Skeletal muscle tissue (tissue), 4 donors: ENCODE measurements around the gene TNNT3. TPM values are rescaled to one million over a fixed set of nuclear protein-coding genes. Genes with fewer than 3 reads are reported as not detected.
"Not testable (repeated sequence)": the region's sequence is repeated elsewhere in the genome, so short reads cannot be mapped to it uniquely, and the experiment has no call there.

Experiments
- H3K27ac ChIP-seq: one replicate; pipeline ENCODE4 v1.7.0; 2013; ENCODE audit warnings: mild to moderate bottlenecking, low read depth, low read length, inconsistent platforms
- H3K27me3 ChIP-seq, 3 donors: one replicate each; pipeline ENCODE4 v1.7.0; 2013; ENCODE audit warnings: low read length in 3 of 3; ENCODE audit not compliant: control insufficient read depth in 3 of 3, insufficient read depth in 3 of 3
- H3K36me3 ChIP-seq, 3 donors: one replicate each; pipeline ENCODE4 v1.7.0; 2013; ENCODE audit warnings: low read length in 3 of 3; ENCODE audit not compliant: control insufficient read depth in 3 of 3, insufficient read depth in 3 of 3
- H3K4me1 ChIP-seq, 3 donors: one replicate each; pipeline ENCODE4 v1.7.0; 2013; ENCODE audit warnings: low read length in 3 of 3, mild to moderate bottlenecking in 3 of 3; ENCODE audit not compliant: control insufficient read depth in 3 of 3, insufficient read depth in 3 of 3
- H3K4me3 ChIP-seq, 3 donors: one replicate each; pipeline ENCODE4 v1.7.0; 2013; ENCODE audit warnings: low read length in 3 of 3
- H3K9ac ChIP-seq, 3 donors: one replicate each; pipeline ENCODE4 v1.7.0; 2013; ENCODE audit warnings: low read length in 3 of 3, mild to moderate bottlenecking in 3 of 3, moderate library complexity in 2 of 3, low read depth in 1 of 3
- H3K9me3 ChIP-seq, 3 donors: one replicate each; pipeline ENCODE4 v1.7.0; 2013; ENCODE audit warnings: low read length in 3 of 3; ENCODE audit not compliant: control insufficient read depth in 3 of 3
- total RNA-seq: library from RNA; depleted of rRNA; stranded (reverse); fragments of >200 nt; gene quantifications from one replicate; pipeline ENCODE4 v1.2.3, GENCODE V29; 2014
- donor health status: Osteomylitis.

TNNT3 gene
- total RNA-seq, 1 donor from 2014 or later, result 4,042 TPM

GRCh38 chr11:1939006-1939625 lies 19.6 kb downstream of the TNNT3 start:
- no peak overlapping the region for H3K4me3 ChIP-seq
- peak overlapping the region; percentile 58 for H3K27ac ChIP-seq
- peaks cover 9 to 40% (median 22%) of the 10 kb centered on the region in 3 donors for H3K4me1 ChIP-seq
- H3K27me3 ChIP-seq, result no peaks in the 10 kb centered on the region
- peaks cover 24 to 32% (median 31%) of the 10 kb centered on the region in 3 donors for H3K36me3 ChIP-seq
- H3K9me3 ChIP-seq, result no peaks in the 10 kb centered on the region
- peak overlapping the region in 2 of 3 donors; percentile 43 to 54 for H3K9ac ChIP-seq

GRCh38 chr11:1939788-1940187 lies 20.3 kb downstream of the TNNT3 start:
- H3K4me3 ChIP-seq, H3K9me3 ChIP-seq, H3K9ac ChIP-seq, H3K27me3 ChIP-seq: not testable (repeated sequence)
- Histone ChIP-seq H3K36me3 (peaks cover 19 to 25% (median 25%) of the 10 kb centered on the region in 3 donors), H3K27ac (peak overlapping the region; percentile 58), H3K4me1 (peaks cover 9 to 33% (median 21%) of the 10 kb centered on the region in 3 donors)

- Histone ChIP-seq H3K9ac (no peak overlapping the region), H3K27ac (no peak overlapping the region), H3K9me3 (no peaks in the 10 kb centered on the region), H3K27me3 (no peaks in the 10 kb centered on the region), H3K4me1 (peaks cover 9 to 21% (median 17%) of the 10 kb centered on the region in 3 donors), H3K36me3 (peaks cover 0 to 2% (median under 1%) of the 10 kb centered on the region in 3 donors), H3K4me3 (no peak overlapping the region)
Observed at GRCh38 chr11:1942558-1943260, 23.2 kb downstream of the TNNT3 start.

- Histone ChIP-seq H3K4me1 (peaks cover 9 to 21% (median 12%) of the 10 kb centered on the region in 3 donors), H3K36me3 (no peaks in the 10 kb centered on the region), H3K27ac (no peak overlapping the region), H3K27me3 (no peaks in the 10 kb centered on the region), H3K9me3 (no peaks in the 10 kb centered on the region), H3K4me3 (no peak overlapping the region), H3K9ac (no peak overlapping the region)
Observed at GRCh38 chr11:1943576-1943975, 24.1 kb downstream of the TNNT3 start.

GRCh38 chr11:1943977-1944376 lies 24.5 kb downstream of the TNNT3 start:
- no peak overlapping the region for H3K4me3 ChIP-seq
- peaks cover 5 to 17% (median 8%) of the 10 kb centered on the region in 3 donors for H3K4me1 ChIP-seq
- H3K36me3 ChIP-seq, result no peaks in the 10 kb centered on the region
- no peaks in the 10 kb centered on the region for H3K9me3 ChIP-seq
- H3K9ac ChIP-seq, result no peak overlapping the region
- H3K27ac ChIP-seq, result no peak overlapping the region
- no peaks in the 10 kb centered on the region for H3K27me3 ChIP-seq

GRCh38 chr11:1946812-1947484 lies 27.4 kb downstream of the TNNT3 start, which contains the start of gene MRPL23:
Gene MRPL23 (plus strand): TSS chr11:1947332. CDS start chr11:1947363, 31 bp downstream.
- Histone ChIP-seq H3K4me3 (no peak within 1 kb of the TSS), H3K9me3 (no peaks in the 10 kb centered on the region), H3K4me1 (peaks cover 3 to 15% (median 7%) of the 10 kb centered on the region in 3 donors), H3K9ac (no peak within 1 kb of the TSS), H3K36me3 (no peaks in the 10 kb centered on the region), H3K27me3 (no peaks in the 10 kb centered on the region), H3K27ac (no peak within 1 kb of the TSS)

- Histone ChIP-seq H3K27me3 (no peaks in the 10 kb centered on the region), H3K27ac (no peak overlapping the region), H3K36me3 (no peaks in the 10 kb centered on the region), H3K9ac (no peak overlapping the region), H3K9me3 (no peaks in the 10 kb centered on the region), H3K4me3 (no peak overlapping the region), H3K4me1 (peaks cover 0 to 8% (median under 1%) of the 10 kb centered on the region in 3 donors)
Observed at GRCh38 chr11:1947592-1948237, 28.2 kb downstream of the TNNT3 start.

- Histone ChIP-seq H3K4me3 (no peak overlapping the region), H3K36me3 (no peaks in the 10 kb centered on the region), H3K27me3 (no peaks in the 10 kb centered on the region), H3K9ac (no peak overlapping the region), H3K27ac (no peak overlapping the region), H3K9me3 (no peaks in the 10 kb centered on the region), H3K4me1 (peaks cover 0 to 7% (median 0%) of the 10 kb centered on the region in 3 donors)
Observed at GRCh38 chr11:1948389-1948788, 28.9 kb downstream of the TNNT3 start.

- Histone ChIP-seq H3K9ac (no peak overlapping the region), H3K27ac (no peak overlapping the region), H3K4me3 (no peak overlapping the region), H3K36me3 (no peaks in the 10 kb centered on the region), H3K9me3 (no peaks in the 10 kb centered on the region), H3K27me3 (no peaks in the 10 kb centered on the region), H3K4me1 (no peaks in the 10 kb centered on the region)
Observed at GRCh38 chr11:1949302-1949701, 29.8 kb downstream of the TNNT3 start.
